Measurements from ENCODE around the gene DDX21. TPM values are rescaled to one million over a fixed set of nuclear protein-coding genes. Genes with fewer than 3 reads are reported as not detected.
A peak's percentile ranks its signal among the peaks of the same experiment; 100 is the strongest.
"Not testable (repeated sequence)": the region's sequence is repeated elsewhere in the genome, so short reads cannot be mapped to it uniquely, and the experiment has no call there.

DDX21 gene
- total RNA-seq, 1 donor = 84.6 TPM

- DNase-seq (ENCODE audit: low read depth) = no peak
- no peak overlapping the region for H3K4me3 ChIP-seq (ENCODE audit: low read depth, low read length)
- TF ChIP-seq CTCF (IDR thresholded peaks at IDR 0.05; ENCODE audit: insufficient read depth, low read depth, low read length) = no peak
Observed at GRCh38 chr10:68938884-68939283, 17.1 kb upstream of the DDX21 start.

GRCh38 chr10:68940917-68941316 lies 15.1 kb upstream of the DDX21 start:
- H3K4me3 ChIP-seq (ENCODE audit: low read depth, low read length); DNase-seq (ENCODE audit: low read depth): not testable (repeated sequence)

- DNase-seq (ENCODE audit: low read depth) = no peak
- H3K4me3 ChIP-seq (ENCODE audit: low read depth, low read length) = no peak overlapping the region
- no peak for TF ChIP-seq CTCF (IDR thresholded peaks at IDR 0.05; ENCODE audit: insufficient read depth, low read depth, low read length)
Observed at GRCh38 chr10:68950598-68950997, 5.4 kb upstream of the DDX21 start.

GRCh38 chr10:68954904-68955303 lies 1.1 kb upstream of the DDX21 start:
- H3K4me3 ChIP-seq (ENCODE audit: low read depth, low read length) = no peak overlapping the region
- DNase-seq (ENCODE audit: low read depth) = no peak

GRCh38 chr10:68955355-68955831 lies 577 bp upstream of the DDX21 start:
- no peak for TF ChIP-seq CTCF (IDR thresholded peaks at IDR 0.05; ENCODE audit: insufficient read depth, low read depth, low read length)
- H3K4me3 ChIP-seq (ENCODE audit: low read depth, low read length) = peak overlapping the region; percentile 98
- DNase-seq (ENCODE audit: low read depth) = no peak

More at GRCh38 chr10:68954904-68955303, 1.1 kb upstream of the DDX21 start:
- TF ChIP-seq CTCF (IDR thresholded peaks at IDR 0.05; ENCODE audit: insufficient read depth, low read depth, low read length) = no peak

GRCh38 chr10:68957284-68957615 lies 1.3 kb downstream of the DDX21 start:
- TF ChIP-seq CTCF (IDR thresholded peaks at IDR 0.05; ENCODE audit: insufficient read depth, low read depth, low read length) = no peak
- peak overlapping the region; percentile 98 for H3K4me3 ChIP-seq (ENCODE audit: low read depth, low read length)
- DNase-seq (ENCODE audit: low read depth) = no peak

GRCh38 chr10:68957654-68958053 lies 1.7 kb downstream of the DDX21 start:
- H3K4me3 ChIP-seq (ENCODE audit: low read depth, low read length) = peak overlapping the region; percentile 98
- peak; percentile 44 for DNase-seq (ENCODE audit: low read depth)

More at GRCh38 chr10:68957654-68958053, 1.7 kb downstream of the DDX21 start:
- TF ChIP-seq CTCF (IDR thresholded peaks at IDR 0.05; ENCODE audit: insufficient read depth, low read depth, low read length) = no peak

Measured in fibroblast of villous mesenchyme (primary cell).